COLO668 (cell line): ENCODE results near the gene WDR81.

ENCODE experiments used
- DNase-seq: peaks from one replicate; lab custom pipeline; 2025; ENCODE audit not compliant: unreplicated experiment; lab: John Stamatoyannopoulos, UW

Gene WDR81

DNA sequence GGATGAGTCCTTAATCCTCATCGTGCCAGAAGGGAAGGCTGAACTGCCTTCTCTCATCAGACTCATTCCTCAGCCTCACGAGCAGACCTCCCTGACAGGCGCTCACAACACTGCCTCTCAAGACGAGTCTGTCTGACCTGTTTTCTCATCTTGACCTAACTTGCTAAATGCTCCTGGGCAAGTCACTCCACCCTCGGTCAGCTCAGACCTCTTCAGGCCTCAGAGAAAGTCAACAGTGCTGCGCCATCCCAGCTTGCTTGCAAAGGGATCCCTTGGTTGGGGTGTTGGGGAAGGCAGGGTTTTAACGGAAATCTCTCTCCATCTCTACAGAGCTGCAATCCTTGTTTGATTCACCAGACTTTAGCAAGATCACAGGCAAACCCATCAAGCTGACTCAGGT lies 52.4 kb downstream of the WDR81 start:
- DNase-seq: no peak

DNA sequence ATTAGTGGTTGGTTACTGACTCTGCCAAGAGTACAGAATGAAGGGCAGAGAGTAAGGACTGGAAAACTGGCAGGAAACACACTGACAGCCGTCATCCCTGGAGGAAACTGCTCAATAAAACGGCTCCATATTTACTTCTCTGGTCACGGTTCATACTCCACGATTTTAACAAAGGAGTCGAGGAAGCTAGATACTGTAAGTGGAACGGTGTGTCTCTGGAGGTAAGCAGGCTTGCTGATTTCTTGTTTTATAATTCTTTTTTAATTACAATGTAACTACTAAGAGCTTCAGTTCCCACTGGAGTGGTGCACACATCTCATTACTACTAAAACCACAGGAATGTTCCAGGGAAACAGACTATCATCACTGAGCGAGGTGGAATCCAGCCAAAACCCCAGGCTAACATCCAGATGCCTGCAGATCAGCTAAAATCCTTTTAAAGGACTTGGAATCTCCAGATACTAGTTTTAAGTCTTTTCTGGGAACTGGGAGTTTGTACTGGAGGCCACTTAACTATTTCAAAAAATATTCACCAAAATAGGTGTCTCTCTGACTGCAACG lies 55.1 kb downstream of the WDR81 start:
- no peak for DNase-seq

DNA sequence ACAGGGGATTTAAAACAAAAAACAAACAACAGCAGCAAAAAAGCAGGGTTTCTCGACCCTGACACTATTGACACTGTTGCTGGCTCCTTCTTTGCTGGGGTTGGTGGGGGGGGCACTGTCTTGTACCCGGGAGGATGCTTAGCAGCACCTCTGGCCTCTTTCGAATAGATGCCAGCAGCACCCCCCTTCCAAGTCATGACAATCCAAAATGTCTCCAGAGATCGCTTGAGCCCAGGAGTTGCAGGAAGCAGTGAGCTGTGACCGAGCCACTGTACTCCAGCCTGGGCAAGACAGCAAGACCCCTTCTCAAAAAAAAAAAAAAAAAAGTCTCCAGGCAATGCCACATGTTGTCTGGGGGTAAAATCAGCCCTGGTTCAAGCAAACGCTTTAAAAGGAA lies 57.7 kb downstream of the WDR81 start:
- DNase-seq: no peak

DNA sequence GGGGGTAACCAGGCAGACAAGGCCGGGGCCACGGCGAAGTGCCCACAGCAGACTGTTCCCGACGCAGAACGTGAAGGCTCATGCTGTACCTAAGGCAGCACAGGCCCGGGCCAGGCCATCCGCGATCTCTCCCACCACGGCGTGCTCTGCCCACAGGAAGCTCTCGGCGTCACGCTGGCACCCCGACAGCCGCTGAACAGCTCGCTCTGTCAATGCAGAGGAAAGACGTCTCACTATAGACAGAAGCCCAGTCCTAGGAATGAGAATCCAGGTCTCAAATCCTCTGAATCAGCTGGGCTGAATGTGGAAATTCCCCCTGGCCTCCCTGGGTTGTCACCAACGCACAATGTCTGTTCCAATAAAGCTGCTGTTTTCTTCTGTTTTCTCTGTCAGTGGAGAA lies 58.8 kb downstream of the WDR81 start:
- DNase-seq: no peak

DNA sequence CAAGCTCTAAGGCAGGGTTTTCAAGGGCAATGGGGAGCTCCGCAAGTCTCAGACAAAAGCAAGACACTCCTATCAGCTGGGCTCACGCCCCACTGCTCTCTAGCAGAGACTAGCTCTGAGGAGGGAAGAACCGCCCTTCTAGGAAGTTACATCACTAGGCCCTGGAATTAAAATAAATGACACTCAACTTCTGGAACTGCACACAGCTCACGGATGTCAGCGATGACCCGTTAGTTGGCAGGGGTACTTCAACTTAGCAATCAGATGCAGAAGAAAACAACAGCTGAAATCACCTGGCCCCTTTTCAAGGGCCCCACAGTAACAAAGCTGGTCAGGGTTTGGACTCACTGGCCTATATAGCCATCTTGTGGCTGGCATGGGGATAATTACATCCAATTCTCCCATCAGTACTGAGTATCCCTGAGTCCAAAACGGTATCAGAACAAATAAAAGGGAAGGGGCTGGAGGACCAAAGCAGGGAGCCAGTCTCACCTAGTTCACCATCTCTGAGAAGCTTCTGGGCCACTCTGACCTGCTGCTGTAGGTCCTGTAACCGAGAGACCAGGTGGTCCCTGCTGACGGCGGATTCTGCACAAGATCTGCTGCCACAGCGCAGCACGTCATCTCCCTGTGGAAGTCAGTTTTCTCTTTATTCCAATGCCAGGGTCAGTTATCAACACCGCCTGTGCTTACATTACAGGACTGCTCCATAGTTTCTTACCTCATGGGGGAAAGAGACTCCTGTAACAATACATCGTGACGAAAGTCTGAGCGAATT lies 59.5 kb downstream of the WDR81 start:
- DNase-seq: peak; percentile 7

DNA sequence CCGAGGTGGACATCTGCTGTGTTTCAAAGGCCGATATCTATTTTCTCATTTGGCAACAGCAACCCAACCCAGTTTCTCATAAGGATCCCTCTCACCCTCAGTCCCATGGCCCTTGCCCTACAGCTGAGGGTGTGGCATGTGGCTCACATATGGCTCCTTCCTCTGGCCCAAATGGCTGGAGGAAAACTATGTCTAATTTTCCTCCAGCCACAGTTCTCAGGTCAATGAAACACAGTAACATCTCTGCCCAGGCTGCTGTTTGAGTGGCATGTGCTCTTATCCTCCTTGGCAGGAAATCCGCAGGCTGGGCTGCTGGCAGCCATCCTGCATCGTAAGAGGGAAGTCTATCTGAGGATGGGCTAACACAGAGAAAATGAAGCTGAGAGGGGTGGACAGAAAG lies 61.4 kb downstream of the WDR81 start:
- no peak for DNase-seq

DNA sequence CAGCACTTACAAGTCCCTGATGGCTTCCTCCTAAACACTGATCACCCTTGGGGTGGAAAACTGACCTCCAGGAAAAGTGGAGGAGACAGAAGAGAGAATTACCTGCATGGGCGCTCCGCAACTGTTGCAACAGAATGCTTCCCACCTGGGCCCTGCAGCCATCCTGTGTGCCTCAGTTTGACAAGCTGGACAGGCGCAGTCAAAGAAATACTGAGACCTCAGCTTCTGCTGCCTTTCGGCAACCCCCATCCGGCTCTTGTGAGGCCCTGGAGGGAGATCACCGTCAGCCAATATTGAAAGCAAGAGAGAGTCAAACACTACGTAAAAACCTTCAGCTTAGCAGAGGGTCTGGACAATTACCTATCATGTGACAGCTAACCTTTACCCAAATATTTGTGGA lies 62.2 kb downstream of the WDR81 start:
- no peak for DNase-seq

DNA sequence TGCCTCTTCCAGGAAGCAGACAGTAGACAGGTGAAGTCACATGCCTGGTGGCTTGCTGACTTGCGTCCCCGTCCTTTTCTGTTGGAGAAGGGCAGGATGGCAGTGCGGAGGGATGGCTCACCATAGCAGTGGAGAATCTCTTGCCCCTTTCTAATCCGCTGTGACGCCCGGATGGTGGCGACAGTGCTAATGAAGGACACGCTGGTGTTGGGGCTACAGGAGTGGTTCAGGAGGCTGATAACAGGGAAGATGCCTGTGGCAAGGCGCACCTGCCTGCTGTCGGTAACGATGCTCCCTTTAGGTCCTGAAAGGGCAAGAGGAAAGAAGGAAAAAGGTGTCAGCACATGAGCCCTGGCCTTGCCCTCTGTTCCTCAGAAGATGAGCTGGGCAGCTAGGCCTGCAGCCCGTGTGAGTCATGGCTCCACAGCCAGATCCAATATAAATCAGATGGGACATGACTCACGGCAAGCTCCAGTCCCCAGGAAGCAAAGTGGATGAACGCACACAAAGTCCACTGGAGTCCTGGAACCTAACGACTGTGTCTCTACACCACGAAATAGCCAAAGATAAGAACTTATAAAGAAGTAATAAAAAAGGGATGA lies 62.9 kb downstream of the WDR81 start:
- no peak for DNase-seq
